Measurements from ENCODE around the gene PADI6.
"Not testable (repeated sequence)": the region's sequence is repeated elsewhere in the genome, so short reads cannot be mapped to it uniquely, and the experiment has no call there.

The PADI6 gene

DNA sequence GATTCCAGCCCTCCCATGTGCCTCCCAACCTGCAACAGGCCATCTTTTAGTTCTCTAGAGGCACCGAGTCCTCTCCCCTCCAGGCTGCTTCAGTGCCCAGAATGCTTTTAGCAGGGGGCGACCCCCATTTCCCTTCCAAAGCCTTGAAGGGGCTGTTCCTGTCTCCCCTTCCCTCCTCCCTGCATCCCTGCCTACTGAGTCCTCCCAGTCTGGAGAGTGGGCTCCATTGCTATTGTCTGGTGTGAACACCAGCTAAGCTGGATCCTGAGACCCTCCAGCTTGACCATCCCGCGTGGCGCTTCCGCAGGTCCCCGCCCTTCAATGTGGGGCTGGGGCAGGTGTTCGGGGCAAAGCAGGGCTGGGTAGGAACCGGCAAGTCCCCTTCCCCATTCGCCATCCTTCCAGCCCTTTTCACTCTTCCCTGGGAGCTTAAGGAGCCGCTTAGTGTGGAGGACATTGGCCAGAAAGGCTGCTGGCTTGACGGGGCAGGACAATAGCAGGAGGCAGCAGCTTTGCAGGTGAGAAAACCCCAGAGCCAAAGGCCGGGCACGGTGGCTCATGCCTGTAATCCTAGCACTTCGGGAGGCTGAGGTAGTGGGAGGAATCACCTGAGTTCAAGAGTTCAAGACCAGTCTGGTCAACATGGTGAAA lies 32.2 kb downstream of the PADI6 start:
- DNase-seq (ENCODE audit: low spot score) = no peak

- no peak for DNase-seq (ENCODE audit: low spot score)
Measured at GRCh38 chr1:17404820-17405219, 32.8 kb downstream of the PADI6 start.

- DNase-seq (ENCODE audit: low spot score) = peak; percentile 81
Measured at GRCh38 chr1:17405898-17406759, 34.1 kb downstream of the PADI6 start.

- DNase-seq (ENCODE audit: low spot score) = not testable (repeated sequence)
Measured at GRCh38 chr1:17406760-17407475, 34.9 kb downstream of the PADI6 start.

DNA sequence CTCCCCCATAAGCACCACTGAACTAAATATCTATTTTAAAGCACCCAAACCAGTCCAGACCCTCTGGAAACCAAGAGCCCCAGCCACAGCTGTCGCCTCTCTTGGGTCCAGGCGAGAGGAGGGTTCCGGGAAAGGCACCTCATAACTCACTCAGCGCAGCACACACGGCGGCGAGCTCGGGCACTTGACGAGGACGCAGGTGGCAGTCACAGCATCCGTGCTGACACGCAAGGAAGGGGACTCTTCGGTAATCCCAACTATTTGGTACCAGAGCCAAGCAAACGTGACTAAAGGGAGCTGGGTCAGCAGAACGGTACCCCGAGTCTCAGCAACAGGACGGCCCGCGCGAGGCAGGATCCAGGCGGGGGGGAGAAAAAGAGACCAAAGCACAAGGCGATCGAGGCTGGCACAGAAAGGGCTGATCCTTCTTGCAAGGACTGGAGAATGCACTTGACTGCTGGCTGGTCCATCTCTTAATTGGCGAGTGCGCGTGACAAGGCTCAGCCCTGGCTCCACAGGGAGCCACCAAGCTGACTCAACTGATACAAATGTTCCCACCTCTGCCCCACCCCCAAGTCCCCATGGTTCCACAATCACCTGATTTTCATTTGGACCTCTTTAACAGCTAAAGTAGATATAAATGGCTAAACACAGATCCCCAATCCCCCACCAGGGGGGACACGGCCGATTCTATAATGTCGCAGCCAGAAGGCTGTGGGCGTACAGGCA lies 36.0 kb downstream of the PADI6 start:
- not testable (repeated sequence) for DNase-seq (ENCODE audit: low spot score)

GRCh38 chr1:17409391-17409811 lies 37.4 kb downstream of the PADI6 start:
- DNase-seq (ENCODE audit: low spot score) = no peak

- no peak for DNase-seq (ENCODE audit: low spot score)
Measured at GRCh38 chr1:17412093-17412870, 40.3 kb downstream of the PADI6 start.

DNA sequence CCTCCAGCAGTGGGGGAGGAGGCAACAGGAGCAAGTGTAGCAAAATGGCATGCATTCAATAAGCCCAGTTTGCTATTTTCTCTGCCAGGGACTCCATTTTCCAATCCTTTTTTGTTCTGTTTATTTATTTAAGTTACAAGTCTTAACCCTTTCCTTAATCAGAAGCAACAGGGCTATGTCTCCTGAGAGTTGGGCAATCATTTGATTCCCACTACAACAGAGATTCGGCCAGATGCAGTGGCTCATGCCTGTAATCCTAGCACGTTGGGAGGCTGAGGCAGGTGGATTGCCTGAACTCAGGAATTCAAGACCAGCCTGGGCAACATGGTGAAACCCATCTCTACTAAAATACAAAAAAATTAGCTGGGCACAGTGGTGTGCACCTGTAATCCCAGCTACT lies 42.0 kb downstream of the PADI6 start:
- DNase-seq (ENCODE audit: low spot score) = no peak

GRCh38 chr1:17416389-17416788 lies 44.4 kb downstream of the PADI6 start:
- DNase-seq (ENCODE audit: low spot score) = no peak

- DNase-seq (ENCODE audit: low spot score) = peak; percentile 80
Measured at GRCh38 chr1:17419626-17420328, 47.8 kb downstream of the PADI6 start.

GRCh38 chr1:17420391-17420918 lies 48.5 kb downstream of the PADI6 start:
- no peak for DNase-seq (ENCODE audit: low spot score)

DNA sequence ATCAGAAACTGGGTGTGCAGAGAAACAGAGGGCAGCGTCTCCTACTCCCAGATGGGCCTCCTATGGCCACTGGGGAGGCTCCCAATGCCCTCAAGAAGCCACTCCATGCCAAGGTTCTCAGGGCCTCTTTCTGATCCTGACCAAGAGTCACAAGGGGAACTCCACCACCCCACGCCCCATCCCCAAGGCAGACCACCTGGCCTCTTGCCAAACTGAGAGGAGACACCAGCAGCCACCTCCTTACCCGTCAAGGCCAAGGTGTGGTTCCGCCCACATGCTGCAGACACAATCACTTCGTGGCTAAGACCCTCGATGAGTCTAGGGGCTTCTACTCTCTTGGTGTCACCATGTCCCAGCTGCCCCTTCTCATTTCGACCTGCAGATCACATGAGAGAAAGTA lies 50.5 kb downstream of the PADI6 start:
- no peak for DNase-seq (ENCODE audit: low spot score)

GRCh38 chr1:17423781-17424245 lies 51.8 kb downstream of the PADI6 start:
- DNase-seq (ENCODE audit: low spot score) = no peak

DNA sequence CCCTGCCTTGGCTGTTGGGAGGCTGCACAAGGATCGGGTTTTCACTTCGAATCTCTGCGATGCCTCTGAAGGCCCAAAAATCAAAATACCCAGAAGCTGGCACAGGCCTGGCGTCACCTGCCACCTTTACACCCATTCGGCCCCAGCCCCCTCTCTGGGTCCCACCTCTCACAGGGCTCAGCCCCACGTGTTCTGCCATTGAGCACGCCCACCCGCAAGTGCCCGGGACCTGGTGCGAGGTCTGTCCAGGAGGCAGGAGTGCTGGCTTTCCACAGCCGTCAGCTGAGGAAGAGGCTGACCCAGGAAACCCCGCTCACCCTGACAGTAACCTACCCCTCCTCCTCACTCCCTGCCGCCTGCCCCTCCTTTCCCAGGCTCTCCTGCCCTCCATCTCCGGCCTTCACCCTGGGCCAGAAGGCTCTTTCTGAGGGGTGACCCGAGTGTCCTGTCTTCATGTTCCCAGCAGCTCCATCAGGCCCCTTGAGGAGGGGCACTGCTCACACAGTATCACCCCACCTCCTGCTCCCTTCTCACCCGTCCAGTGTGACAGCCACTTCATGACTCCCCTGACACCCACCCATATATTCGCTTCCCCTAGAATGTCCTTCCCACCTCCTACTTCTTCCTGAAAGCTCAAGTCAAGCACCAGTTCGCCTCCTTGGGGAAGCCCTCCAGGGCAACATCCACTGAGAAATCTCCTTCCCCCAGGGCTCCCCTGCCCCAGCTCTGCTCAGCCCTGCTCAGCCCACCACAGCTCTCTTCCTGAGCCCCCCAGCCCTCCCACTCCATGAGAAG lies 54.0 kb downstream of the PADI6 start:
- no peak for DNase-seq (ENCODE audit: low spot score)

- no peak for DNase-seq (ENCODE audit: low spot score)
Measured at GRCh38 chr1:17427696-17428660, 56.0 kb downstream of the PADI6 start.

GRCh38 chr1:17429183-17429582 lies 57.2 kb downstream of the PADI6 start:
- DNase-seq (ENCODE audit: low spot score) = no peak

DNA sequence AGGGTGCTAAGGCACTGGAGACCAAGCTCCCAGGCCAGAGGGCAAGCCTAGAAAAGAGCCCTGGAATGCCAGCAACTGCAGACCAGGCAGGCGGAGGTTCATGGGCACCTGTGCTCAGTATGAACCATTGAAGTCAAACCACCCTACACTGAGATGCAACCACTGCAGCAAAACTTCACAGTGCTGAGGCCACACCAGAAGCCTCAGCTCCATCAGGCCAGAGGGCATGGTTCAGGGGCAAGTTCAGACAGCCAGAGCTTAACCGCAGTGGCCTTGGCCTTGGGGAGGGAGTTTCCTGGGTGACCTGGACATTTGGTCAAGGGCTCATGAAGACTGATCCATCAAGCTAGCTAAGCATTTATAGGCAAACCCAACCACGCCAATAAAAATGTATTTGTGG lies 60.4 kb downstream of the PADI6 start:
- no peak for DNase-seq (ENCODE audit: low spot score)

DNA sequence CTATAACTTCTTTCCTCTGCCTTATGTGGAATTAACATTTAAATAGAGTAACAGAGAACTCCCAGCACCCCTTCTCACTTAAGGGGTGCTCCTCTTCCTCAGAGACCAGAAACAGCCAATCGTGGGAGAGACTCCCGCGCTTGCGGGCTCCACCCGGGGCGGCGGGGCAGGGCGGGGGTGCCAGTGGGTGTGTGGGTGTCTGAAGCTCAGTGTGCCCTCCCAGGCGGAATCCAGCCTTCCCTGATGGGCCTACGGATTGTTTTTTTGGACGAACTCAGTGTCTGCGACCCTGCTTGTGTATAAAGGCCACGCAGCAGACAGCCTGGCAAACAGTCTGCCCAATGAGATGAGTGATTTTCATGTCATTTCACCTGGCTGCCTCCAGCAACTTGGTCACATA lies 61.3 kb downstream of the PADI6 start:
- no peak for DNase-seq (ENCODE audit: low spot score)

All from left forelimb (tissue), 1 donor.